Vagina (tissue), 2 donors: ENCODE data around the gene TRABD2A. TPM values are rescaled to one million over a fixed set of nuclear protein-coding genes. Genes with fewer than 3 reads are reported as not detected.

Experiments
- DNase-seq, 2 donors: peaks; one replicate each; pipeline ENCODE4 v3.0.0-alpha.2; 2017; ENCODE audit errors: extremely low spot score in 2 of 2
- H3K27ac ChIP-seq: fragments of 200-600 bp; sonication (generic); one replicate; pipeline ENCODE4 v1.5.1; 2019
- H3K27me3 ChIP-seq: fragments of 200-600 bp; sonication (generic); one replicate; pipeline ENCODE4 v1.5.1; 2019
- H3K36me3 ChIP-seq, 2 donors: fragments of 200-600 bp; sonication (generic); one replicate each; pipeline ENCODE4 v1.5.1; 2017 to 2019
- H3K4me1 ChIP-seq: fragments of 200-600 bp; sonication (generic); one replicate; pipeline ENCODE4 v1.5.1; 2019
- H3K4me3 ChIP-seq, 2 donors: fragments of 200-600 bp; sonication (generic); 1 replicate in 1 of 2; 2 replicates in 1 of 2; pipeline ENCODE4 v1.5.1; 2016 to 2019
- H3K9me3 ChIP-seq: fragments of 200-600 bp; sonication (generic); one replicate; pipeline ENCODE4 v1.5.1; 2019
- CTCF ChIP-seq, 3 experiments: fragments of 450-650 bp in 2 of 3; fragments of 200-600 bp in 1 of 3; sonication (generic) in 1 of 3; IDR thresholded peaks; one replicate each; pipeline ENCODE4 v1.5.1; 2017 to 2019; ENCODE audit warnings: antibody characterized with exemption in 3 of 3, mild to moderate bottlenecking in 2 of 3, moderate library complexity in 2 of 3
- POLR2A ChIP-seq, 2 donors: fragments of 450-650 bp; IDR thresholded peaks; one replicate each; pipeline ENCODE4 v1.6.1; 2017; ENCODE audit warnings: antibody characterized with exemption in 2 of 2, mild to moderate bottlenecking in 2 of 2, moderate library complexity in 2 of 2
- POLR2AphosphoS5 ChIP-seq, 2 donors: sonication (generic); formaldehyde crosslinking; IDR thresholded peaks; one replicate each; pipeline ENCODE4 v1.9.0; 2017; ENCODE audit warnings: antibody characterized with exemption in 2 of 2, mild to moderate bottlenecking in 2 of 2, low read depth in 1 of 2; ENCODE audit not compliant: insufficient read depth in 1 of 2
- intact Hi-C: fragments of 100-400 bp; cut with DNase I; formaldehyde crosslinking; loops from one replicate; pipeline ENCODE4 v1.15.1; 2023
- total RNA-seq: library from RNA; depleted of rRNA; stranded (reverse); fragments of >200 nt; gene quantifications from one replicate; pipeline ENCODE4 v1.2.3, GENCODE V29; 2016

TRABD2A gene
- total RNA-seq, 1 donor from 2014 or later: 5.4 TPM

GRCh38 chr2:84857566-84857965, 23.3 kb downstream of the TRABD2A start:
- no peak overlapping the region for H3K27ac ChIP-seq
- H3K9me3 ChIP-seq: no peaks in the 10 kb centered on the region
- intact Hi-C loops: no loop called here
- H3K27me3 ChIP-seq: no peaks in the 10 kb centered on the region
- H3K4me3 ChIP-seq: no peak overlapping the region
- H3K36me3 ChIP-seq: no peaks in the 10 kb centered on the region
- no peaks in the 10 kb centered on the region for H3K4me1 ChIP-seq
- TF ChIP-seq POLR2A (IDR thresholded peaks at IDR 0.05) (no peak), POLR2AphosphoS5 (IDR thresholded peaks at IDR 0.05; ENCODE audit: insufficient read depth in 1 of 2, low read depth in 1 of 2) (no peak), CTCF (IDR thresholded peaks at IDR 0.05) (no peak)
- no peak for DNase-seq

DNA sequence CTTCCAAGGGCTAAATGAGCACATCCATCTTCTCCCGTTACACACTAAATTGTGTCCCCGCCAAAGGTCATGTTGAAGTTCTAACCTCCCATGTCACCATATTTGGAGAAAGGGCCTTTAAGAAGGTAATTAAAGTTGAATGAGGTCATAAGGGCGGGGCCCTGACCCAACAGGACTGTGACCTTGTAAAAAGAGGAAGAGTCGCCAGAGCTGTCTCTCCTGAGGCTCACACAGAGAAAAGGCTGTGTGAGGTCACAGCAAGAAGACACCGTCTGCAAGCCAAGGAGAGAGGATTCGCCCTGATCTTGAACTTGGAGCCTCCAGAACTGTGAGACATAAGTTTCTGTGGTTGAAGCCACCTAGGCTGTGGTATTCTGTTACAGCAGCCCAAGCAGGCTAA, 24.1 kb downstream of the TRABD2A start:
- TF ChIP-seq POLR2A (IDR thresholded peaks at IDR 0.05): no peak
- no peak for TF ChIP-seq CTCF (IDR thresholded peaks at IDR 0.05)
- TF ChIP-seq POLR2AphosphoS5 (IDR thresholded peaks at IDR 0.05; ENCODE audit: insufficient read depth in 1 of 2, low read depth in 1 of 2): no peak
- no peak overlapping the region for H3K4me3 ChIP-seq
- H3K27ac ChIP-seq: no peak overlapping the region
- DNase-seq: no peak
- H3K9me3 ChIP-seq: no peaks in the 10 kb centered on the region
- no peaks in the 10 kb centered on the region for H3K27me3 ChIP-seq
- intact Hi-C loops: no loop called here
- no peaks in the 10 kb centered on the region for H3K4me1 ChIP-seq
- H3K36me3 ChIP-seq: no peaks in the 10 kb centered on the region

DNA sequence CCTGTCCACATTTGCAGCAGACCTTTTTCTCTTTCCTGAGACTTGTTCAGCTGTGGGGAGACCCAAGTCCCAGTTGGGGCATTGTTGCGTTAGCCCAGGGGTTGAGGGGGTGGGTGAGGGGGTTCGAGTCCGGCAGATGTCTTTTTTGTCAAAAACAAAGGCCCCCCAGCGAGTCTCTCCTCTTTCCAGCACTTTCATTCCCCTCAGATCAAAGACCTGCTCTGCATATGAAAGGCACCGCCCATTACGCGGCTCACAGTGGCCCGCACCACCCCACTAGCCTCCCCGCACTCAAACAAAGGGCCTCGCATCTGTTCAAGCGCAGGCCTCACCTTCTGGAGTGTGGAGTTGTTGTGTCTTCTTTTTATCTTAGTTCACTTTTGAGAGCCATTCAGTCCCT, 25.2 kb downstream of the TRABD2A start:
- H3K4me1 ChIP-seq: no peaks in the 10 kb centered on the region
- H3K4me3 ChIP-seq: no peak overlapping the region
- H3K27me3 ChIP-seq: no peaks in the 10 kb centered on the region
- no peak for DNase-seq
- H3K36me3 ChIP-seq: no peaks in the 10 kb centered on the region
- intact Hi-C loops: no loop called here
- H3K27ac ChIP-seq: no peak overlapping the region
- no peaks in the 10 kb centered on the region for H3K9me3 ChIP-seq
- TF ChIP-seq POLR2A (IDR thresholded peaks at IDR 0.05): no peak
- TF ChIP-seq POLR2AphosphoS5 (IDR thresholded peaks at IDR 0.05; ENCODE audit: insufficient read depth in 1 of 2, low read depth in 1 of 2): no peak
- TF ChIP-seq CTCF (IDR thresholded peaks at IDR 0.05): no peak

GRCh38 chr2:84854850-84855249, 26.0 kb downstream of the TRABD2A start:
- H3K27ac ChIP-seq: no peak overlapping the region
- DNase-seq: no peak
- H3K36me3 ChIP-seq: no peaks in the 10 kb centered on the region
- no peak overlapping the region for H3K4me3 ChIP-seq
- intact Hi-C loops: no loop called here
- no peaks in the 10 kb centered on the region for H3K4me1 ChIP-seq
- TF ChIP-seq POLR2A (IDR thresholded peaks at IDR 0.05) (no peak), POLR2AphosphoS5 (IDR thresholded peaks at IDR 0.05; ENCODE audit: insufficient read depth in 1 of 2, low read depth in 1 of 2) (no peak), CTCF (IDR thresholded peaks at IDR 0.05) (no peak)
- no peaks in the 10 kb centered on the region for H3K27me3 ChIP-seq
- no peaks in the 10 kb centered on the region for H3K9me3 ChIP-seq

- Histone ChIP-seq H3K4me3 (no peak overlapping the region), H3K4me1 (no peaks in the 10 kb centered on the region), H3K9me3 (no peaks in the 10 kb centered on the region), H3K27ac (no peak overlapping the region), H3K27me3 (no peaks in the 10 kb centered on the region), H3K36me3 (no peaks in the 10 kb centered on the region)
- no peak for TF ChIP-seq POLR2AphosphoS5 (IDR thresholded peaks at IDR 0.05; ENCODE audit: insufficient read depth in 1 of 2, low read depth in 1 of 2)
- TF ChIP-seq CTCF (IDR thresholded peaks at IDR 0.05): no peak
- no peak for TF ChIP-seq POLR2A (IDR thresholded peaks at IDR 0.05)
- no peak for DNase-seq
- intact Hi-C loops: no loop called here
Measured at GRCh38 chr2:84851876-84852275, 29.0 kb downstream of the TRABD2A start.
